GM12875 (cell line): Measurements from ENCODE around the gene PCP4L1.

Experiments
- H3K4me3 ChIP-seq: one replicate; pipeline ENCODE4 v1.5.1; 2011; ENCODE audit warnings: low read depth, low read length, control low read depth
- CTCF ChIP-seq: IDR thresholded peaks from 2 replicates; pipeline ENCODE4 v1.5.1; 2011; ENCODE audit warnings: low read depth, mild to moderate bottlenecking, control low read depth, inconsistent platforms, low read length, moderate library complexity, borderline replicate concordance; ENCODE audit not compliant: insufficient read depth

PCP4L1 gene

GRCh38 chr1:161299347-161299746, 40.8 kb downstream of the PCP4L1 start:
- TF ChIP-seq CTCF, result no peak
- no peak overlapping the region for H3K4me3 ChIP-seq

GRCh38 chr1:161300478-161300877, 41.9 kb downstream of the PCP4L1 start:
- TF ChIP-seq CTCF, result no peak
- H3K4me3 ChIP-seq, result no peak overlapping the region

- H3K4me3 ChIP-seq, result peak overlapping the region; percentile 63
- no peak for TF ChIP-seq CTCF
Observed at GRCh38 chr1:161304927-161305866, 46.7 kb downstream of the PCP4L1 start.

- peak overlapping the region; percentile 63 for H3K4me3 ChIP-seq
- TF ChIP-seq CTCF, result peak; percentile 55
Observed at GRCh38 chr1:161305867-161306519, 47.4 kb downstream of the PCP4L1 start.

- no peak for TF ChIP-seq CTCF
- no peak overlapping the region for H3K4me3 ChIP-seq
Observed at GRCh38 chr1:161307230-161307768, 48.8 kb downstream of the PCP4L1 start.

- no peak for TF ChIP-seq CTCF
- no peak overlapping the region for H3K4me3 ChIP-seq
Observed at GRCh38 chr1:161307892-161308638, 49.5 kb downstream of the PCP4L1 start.
